ENCODE data around the gene ITPRIPL2.

Gene ITPRIPL2

GRCh38 chr16:19116711-19117449 is 3.1 kb downstream of the ITPRIPL2 start:
- FAIRE-seq (no peak), DNase-seq (ENCODE audit: insufficient read length, low spot score) (no peak)

GRCh38 chr16:19118938-19119431 is 5.2 kb downstream of the ITPRIPL2 start:
- DNase-seq (ENCODE audit: insufficient read length, low spot score) (peak; percentile 81), FAIRE-seq (no peak)

GRCh38 chr16:19119564-19119963 is 5.8 kb downstream of the ITPRIPL2 start:
- no peak for DNase-seq (ENCODE audit: insufficient read length, low spot score)
- FAIRE-seq, result no peak

- DNase-seq (ENCODE audit: insufficient read length, low spot score), result no peak
- FAIRE-seq, result no peak
These were observed 9.9 kb downstream of the ITPRIPL2 start for GRCh38 chr16:19123535-19124178.

GRCh38 chr16:19126300-19126699 is 12.5 kb downstream of the ITPRIPL2 start:
- no peak for DNase-seq (ENCODE audit: insufficient read length, low spot score)
- no peak for FAIRE-seq

- DNase-seq (ENCODE audit: insufficient read length, low spot score), result no peak
- no peak for FAIRE-seq
These were observed 13.4 kb downstream of the ITPRIPL2 start for GRCh38 chr16:19127205-19127604.

- DNase-seq (ENCODE audit: insufficient read length, low spot score) (no peak), FAIRE-seq (no peak)
These were observed 13.9 kb downstream of the ITPRIPL2 start for GRCh38 chr16:19127674-19128131.

GRCh38 chr16:19128454-19129200 is 14.9 kb downstream of the ITPRIPL2 start:
- no peak for DNase-seq (ENCODE audit: insufficient read length, low spot score)
- FAIRE-seq, result no peak

- FAIRE-seq (no peak), DNase-seq (ENCODE audit: insufficient read length, low spot score) (no peak)
These were observed 16.6 kb downstream of the ITPRIPL2 start for GRCh38 chr16:19130385-19130784.

GRCh38 chr16:19130852-19131824 is 17.4 kb downstream of the ITPRIPL2 start:
- DNase-seq (ENCODE audit: insufficient read length, low spot score), result peak; percentile 60
- no peak for FAIRE-seq

- DNase-seq (ENCODE audit: insufficient read length, low spot score) (no peak), FAIRE-seq (no peak)
These were observed 18.1 kb downstream of the ITPRIPL2 start for GRCh38 chr16:19131825-19132218.

- FAIRE-seq (no peak), DNase-seq (ENCODE audit: insufficient read length, low spot score) (no peak)
These were observed 18.5 kb downstream of the ITPRIPL2 start for GRCh38 chr16:19132255-19132654.

- FAIRE-seq (no peak), DNase-seq (ENCODE audit: insufficient read length, low spot score) (no peak)
These were observed 19.1 kb downstream of the ITPRIPL2 start for GRCh38 chr16:19132898-19133297.

- DNase-seq (ENCODE audit: insufficient read length, low spot score), result no peak
These were observed 19.8 kb downstream of the ITPRIPL2 start for GRCh38 chr16:19133600-19133999.

GRCh38 chr16:19135201-19135842 is 21.6 kb downstream of the ITPRIPL2 start:
- FAIRE-seq (no peak), DNase-seq (ENCODE audit: insufficient read length, low spot score) (no peak)

More at GRCh38 chr16:19133600-19133999, 19.8 kb downstream of the ITPRIPL2 start:
- no peak for FAIRE-seq

GRCh38 chr16:19135896-19136438 is 22.2 kb downstream of the ITPRIPL2 start:
- no peak for FAIRE-seq
- no peak for DNase-seq (ENCODE audit: insufficient read length, low spot score)

GRCh38 chr16:19136549-19137196 is 22.9 kb downstream of the ITPRIPL2 start:
- FAIRE-seq (no peak), DNase-seq (ENCODE audit: insufficient read length, low spot score) (no peak)

- FAIRE-seq (no peak), DNase-seq (ENCODE audit: insufficient read length, low spot score) (no peak)
These were observed 23.7 kb downstream of the ITPRIPL2 start for GRCh38 chr16:19137201-19138128.

Measured in HTR-8/SVneo (cell line).